MV-4-11 (cell line): Measurements from ENCODE around the gene VIL1.

Experiments
- DNase-seq: peaks from one replicate; lab custom pipeline; 2025; lab: John Stamatoyannopoulos, UW

VIL1 gene

GRCh38 chr2:218395090-218395444, 23.9 kb upstream of the VIL1 start:
- DNase-seq = no peak

GRCh38 chr2:218395456-218395825, 23.5 kb upstream of the VIL1 start:
- DNase-seq = peak; percentile 27

GRCh38 chr2:218395826-218396687, 22.9 kb upstream of the VIL1 start:
- peak; percentile 95 for DNase-seq

- DNase-seq = peak; percentile 63
Observed at GRCh38 chr2:218396688-218397462, 22.0 kb upstream of the VIL1 start.

- DNase-seq = no peak
Observed at GRCh38 chr2:218397463-218397819, 21.5 kb upstream of the VIL1 start.

GRCh38 chr2:218397820-218398436, 21.0 kb upstream of the VIL1 start:
- peak; percentile 86 for DNase-seq

- peak; percentile 67 for DNase-seq
Observed at GRCh38 chr2:218398437-218399390, 20.2 kb upstream of the VIL1 start.

GRCh38 chr2:218399391-218400166, 19.3 kb upstream of the VIL1 start, which contains the start of gene CTDSP1:
Gene CTDSP1 (plus strand): TSS chr2:218399868. CDS start chr2:218400091, 223 bp downstream.
- peak; percentile 92 for DNase-seq

GRCh38 chr2:218400167-218400929, 18.6 kb upstream of the VIL1 start:
- no peak for DNase-seq

GRCh38 chr2:218400930-218401881, 17.7 kb upstream of the VIL1 start:
- no peak for DNase-seq

GRCh38 chr2:218401890-218402289, 17.0 kb upstream of the VIL1 start:
- no peak for DNase-seq

GRCh38 chr2:218402491-218402901, 16.4 kb upstream of the VIL1 start:
- DNase-seq = no peak

- no peak for DNase-seq
Observed at GRCh38 chr2:218402911-218403411, 16.0 kb upstream of the VIL1 start.

GRCh38 chr2:218403810-218404209, 15.1 kb upstream of the VIL1 start:
- no peak for DNase-seq

- DNase-seq = no peak
Observed at GRCh38 chr2:218404351-218405085, 14.4 kb upstream of the VIL1 start.

GRCh38 chr2:218405086-218405745, 13.7 kb upstream of the VIL1 start:
- DNase-seq = no peak

- peak; percentile 38 for DNase-seq
Observed at GRCh38 chr2:218405746-218406208, 13.1 kb upstream of the VIL1 start.
